Breast epithelium (tissue), 3 donors: Measurements from ENCODE around the gene TRMT61A.

Experiments
- CTCF ChIP-seq, 3 donors: fragments of 450-650 bp; IDR thresholded peaks; one replicate each; pipeline ENCODE4 v1.5.1; 2016 to 2017; ENCODE audit warnings: antibody characterized with exemption in 3 of 3, mild to moderate bottlenecking in 3 of 3, moderate library complexity in 3 of 3
- POLR2A ChIP-seq: fragments of 450-650 bp; IDR thresholded peaks from one replicate; pipeline ENCODE4 v1.6.1; 2016; ENCODE audit warnings: antibody characterized with exemption, mild to moderate bottlenecking, moderate library complexity
- POLR2AphosphoS5 ChIP-seq, 3 donors: sonication (generic); formaldehyde crosslinking; IDR thresholded peaks; one replicate each; pipeline ENCODE4 v1.6.1; 2017; ENCODE audit warnings: antibody characterized with exemption in 3 of 3

GRCh38 chr14:103520269-103520656 is 8.7 kb upstream of the TRMT61A start:
- TF ChIP-seq CTCF (IDR thresholded peaks at IDR 0.05) (no peak), POLR2A (no peak), POLR2AphosphoS5 (IDR thresholded peaks at IDR 0.05) (no peak)
